Measurements from ENCODE around the gene NT5M.

NT5M gene

DNA sequence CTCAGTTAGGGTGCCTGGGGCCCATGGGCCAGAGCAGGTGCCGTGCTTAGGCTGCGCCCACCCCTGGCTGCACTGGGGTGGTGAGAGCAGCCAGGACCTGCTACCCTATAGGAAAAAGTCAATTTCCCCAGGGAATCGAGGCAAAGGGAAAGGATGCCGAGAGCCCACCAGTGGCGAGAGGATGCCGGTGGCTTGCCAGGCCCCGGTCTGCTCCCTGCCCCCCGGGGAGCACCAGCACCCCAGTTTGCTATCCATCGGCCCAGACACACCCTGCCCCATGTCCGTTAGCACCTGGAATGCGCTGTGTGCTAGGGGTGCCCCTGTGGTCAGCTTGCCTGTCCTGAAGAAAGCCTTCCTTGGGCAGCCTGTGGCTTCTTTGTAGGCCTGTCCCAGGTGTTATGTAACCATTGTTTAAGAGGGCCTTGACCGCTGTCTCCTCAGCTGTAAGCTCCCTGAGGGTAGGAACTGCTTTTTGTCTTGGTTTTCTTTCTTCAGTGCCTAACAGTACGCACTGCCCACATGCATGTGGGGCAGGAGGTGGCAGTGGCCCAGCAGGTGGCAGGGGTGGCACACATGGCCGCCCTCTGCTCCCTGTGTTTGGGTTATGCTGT, 40.8 kb downstream of the NT5M start:
- DNase-seq (ENCODE audit: low read depth in 3 of 3): no peak

DNA sequence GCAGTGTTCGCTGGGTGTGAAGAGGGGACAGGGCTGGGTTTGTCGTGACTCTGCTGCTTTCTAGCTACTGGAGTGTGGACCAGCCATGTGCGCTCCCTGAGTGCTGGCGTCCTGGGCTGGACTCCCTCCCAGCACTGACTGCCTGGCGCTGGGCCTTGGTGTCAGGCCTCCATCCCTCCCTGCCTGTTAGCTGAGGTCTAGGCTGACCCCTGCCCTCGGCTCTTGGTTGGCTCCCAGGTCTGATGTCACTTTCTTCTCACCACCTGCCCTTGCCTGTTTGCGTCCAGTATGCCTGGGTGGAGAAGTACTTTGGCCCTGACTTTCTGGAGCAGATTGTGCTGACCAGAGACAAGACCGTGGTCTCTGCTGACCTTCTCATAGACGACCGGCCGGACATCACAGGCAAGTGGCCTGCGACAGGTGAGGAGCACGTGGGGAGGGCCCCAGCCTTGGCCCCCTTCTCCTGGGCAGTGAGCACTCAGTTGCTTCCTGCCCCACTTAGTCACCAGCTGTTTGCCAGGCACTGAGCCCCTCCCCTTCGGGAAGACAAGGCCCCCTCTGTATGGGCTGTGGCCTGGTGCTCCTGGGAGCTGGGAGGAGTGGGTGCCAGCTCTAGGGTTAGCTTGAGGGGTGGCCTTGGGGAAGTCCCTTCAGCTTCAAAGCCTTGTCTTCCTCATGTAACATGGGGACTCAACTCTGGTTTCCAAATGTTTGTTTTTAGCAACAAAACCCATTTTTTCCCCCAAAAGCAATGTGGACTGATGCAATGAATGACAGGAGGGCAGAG, 41.5 kb downstream of the NT5M start:
- DNase-seq (ENCODE audit: low read depth in 3 of 3): no peak

DNA sequence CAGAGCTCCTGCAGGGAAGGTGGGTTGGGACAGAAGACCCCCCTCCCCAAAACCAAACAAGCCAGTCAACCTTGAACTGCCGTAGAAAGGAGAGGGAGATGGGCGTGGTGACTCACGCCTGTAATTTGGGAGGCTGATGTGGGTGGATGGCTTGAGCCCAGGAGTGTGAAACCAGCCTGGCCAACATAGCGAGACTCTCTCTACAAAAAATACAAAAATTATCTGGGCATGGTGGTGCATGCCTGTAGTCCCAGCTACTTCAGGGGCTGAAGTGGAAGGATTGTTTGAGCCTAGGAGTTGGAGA, 42.1 kb downstream of the NT5M start:
- no peak for DNase-seq (ENCODE audit: low read depth in 3 of 3)

DNA sequence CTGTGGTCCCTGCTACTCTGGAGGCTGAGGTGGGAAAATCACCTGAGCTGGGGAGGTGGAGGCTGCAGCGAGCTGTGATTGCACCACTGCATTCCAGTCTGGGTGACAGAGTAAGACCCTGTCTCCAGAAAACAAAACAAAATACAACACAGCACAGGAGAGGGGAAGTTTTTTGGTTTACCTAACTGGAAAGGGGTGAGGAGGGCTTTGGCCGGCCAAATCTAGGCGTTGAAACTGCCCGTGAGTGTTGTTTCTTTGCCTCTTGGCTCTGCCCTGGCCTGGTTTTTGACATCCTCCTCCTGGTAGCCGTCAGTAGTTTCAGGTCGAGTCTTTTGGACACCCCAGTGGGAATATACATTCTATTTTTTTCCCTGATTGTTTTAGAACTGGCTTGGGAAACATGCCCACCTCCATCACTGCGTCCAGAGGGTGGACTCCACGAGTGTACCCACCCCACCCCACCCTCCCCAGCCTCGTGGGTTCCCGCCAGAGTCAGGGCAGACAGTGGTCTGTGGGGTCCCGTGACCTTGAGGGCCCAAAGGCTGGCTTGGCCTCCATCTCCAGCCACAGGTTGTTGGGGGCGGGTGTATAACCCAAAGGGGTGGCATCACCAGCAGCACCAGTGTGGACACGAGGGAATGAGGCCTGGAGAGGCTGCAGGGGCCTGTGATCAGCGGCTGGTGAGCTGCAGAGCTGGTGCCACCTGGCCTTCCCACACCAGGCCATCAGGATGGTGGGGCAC, 42.7 kb downstream of the NT5M start:
- no peak for DNase-seq (ENCODE audit: low read depth in 3 of 3)

DNA sequence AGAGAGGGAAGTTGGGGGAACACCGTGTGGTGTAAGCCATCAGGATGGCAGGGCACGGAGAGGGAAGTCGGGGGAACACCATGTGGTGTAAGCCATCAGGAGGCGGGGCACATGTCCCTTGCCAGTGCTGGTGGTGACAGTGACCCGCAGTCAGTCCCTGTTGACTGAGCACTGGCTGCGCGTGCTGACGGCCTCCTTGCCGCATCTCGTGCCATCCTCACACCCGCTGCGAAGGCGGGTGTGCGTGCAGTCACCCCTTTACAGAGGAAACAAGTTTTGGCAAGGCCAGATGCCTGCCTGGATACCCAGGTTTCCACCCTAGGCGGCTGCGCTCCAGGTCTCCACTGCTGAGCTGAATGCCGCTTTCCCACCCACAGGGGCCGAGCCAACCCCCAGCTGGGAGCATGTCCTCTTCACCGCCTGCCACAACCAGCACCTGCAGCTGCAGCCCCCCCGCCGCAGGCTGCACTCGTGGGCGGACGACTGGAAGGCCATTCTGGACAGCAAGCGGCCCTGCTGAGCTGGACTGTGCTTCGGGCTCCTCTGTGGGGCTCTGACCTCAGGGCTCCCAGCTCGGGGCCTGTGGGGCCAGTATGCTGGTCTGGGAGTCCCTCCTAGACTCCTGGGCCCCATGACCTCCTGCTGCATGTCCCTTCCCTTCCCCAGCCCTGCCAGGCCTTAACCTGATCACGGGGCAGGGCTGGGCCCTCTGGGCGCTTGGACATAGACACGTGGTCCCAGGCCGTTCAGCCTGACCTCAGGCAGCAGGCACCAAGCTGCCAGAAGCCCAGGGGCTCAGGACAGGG, 43.5 kb downstream of the NT5M start:
- no peak for DNase-seq (ENCODE audit: low read depth in 3 of 3)

DNA sequence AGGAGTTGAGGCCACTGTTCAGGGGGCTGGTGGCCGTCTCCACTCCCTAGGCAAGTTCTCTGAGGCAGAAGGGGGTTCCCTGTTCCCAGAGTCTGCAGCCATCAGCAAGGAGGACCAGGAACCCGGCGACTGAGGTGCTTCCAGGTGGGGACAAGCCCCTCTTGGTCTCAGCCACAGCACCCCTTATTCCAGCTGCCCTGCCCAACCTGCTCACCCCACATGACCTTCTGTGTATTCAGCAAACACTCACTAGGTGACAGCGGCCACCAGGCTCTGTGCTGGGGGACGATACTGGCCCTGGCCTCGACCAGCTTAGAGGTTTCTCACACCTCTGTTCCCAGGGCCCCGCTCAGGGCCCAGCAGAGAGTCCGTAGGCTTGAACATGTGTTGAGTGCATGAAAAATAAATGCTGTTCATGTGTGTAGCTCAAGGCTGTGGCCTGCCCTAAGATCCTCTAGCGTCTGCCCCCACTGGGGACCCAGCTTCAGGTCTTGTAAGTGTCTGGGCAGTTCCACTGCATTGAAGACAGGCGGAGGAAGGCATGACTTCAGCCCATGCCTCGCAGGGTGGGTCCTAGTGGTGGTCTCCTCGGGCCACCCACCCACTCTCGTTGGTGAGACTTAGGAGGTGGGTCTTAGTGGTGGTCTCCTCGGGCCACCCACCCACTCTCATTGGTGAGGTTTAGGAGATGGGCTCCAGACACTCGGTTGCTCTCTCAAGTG, 44.2 kb downstream of the NT5M start:
- DNase-seq (ENCODE audit: low read depth in 3 of 3): no peak

DNA sequence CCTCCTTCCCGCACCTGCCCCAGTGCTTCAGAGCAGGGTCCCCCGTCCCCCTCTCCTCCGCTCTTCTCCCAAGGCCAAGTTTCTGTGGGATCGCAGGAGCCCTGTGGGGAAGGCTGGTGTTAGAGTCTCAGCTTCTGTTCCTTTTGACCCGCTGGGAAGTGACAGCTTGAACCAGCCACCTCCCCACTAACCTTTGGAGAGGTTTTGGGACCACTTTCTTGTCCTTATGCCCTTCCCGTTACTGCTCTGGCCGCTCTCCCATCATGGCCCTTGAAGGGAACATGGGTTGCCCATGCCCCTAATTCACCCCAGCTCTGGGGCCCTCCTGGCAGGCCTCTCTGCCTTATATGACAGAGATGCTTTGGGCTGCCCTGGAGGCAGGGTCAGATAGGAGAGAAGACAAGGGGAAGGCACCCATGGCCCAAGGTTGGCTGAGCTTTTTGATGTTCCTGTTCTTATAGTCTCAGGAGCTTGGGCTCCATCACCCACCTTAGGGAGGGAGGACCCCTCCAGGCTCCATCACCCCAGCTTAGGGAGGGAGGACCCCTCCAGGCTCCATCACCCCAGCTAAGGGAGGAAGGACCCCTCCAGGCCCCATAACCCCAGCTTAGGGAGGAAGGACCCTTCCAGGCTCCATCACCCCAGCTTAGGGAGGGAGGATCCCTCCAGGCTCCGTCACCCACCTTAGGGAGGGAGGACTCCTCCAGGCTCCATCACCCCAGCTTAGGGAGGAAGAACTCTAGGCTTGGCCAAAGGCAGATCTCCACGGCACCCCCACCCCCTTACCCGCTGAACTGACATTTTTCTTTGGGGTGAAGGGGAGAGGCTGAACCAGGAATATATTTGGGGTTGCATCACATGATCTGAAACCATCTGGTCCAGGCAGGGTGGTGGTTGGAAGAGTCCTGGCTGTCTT, 45.0 kb downstream of the NT5M start:
- DNase-seq (ENCODE audit: low read depth in 3 of 3): no peak

DNA sequence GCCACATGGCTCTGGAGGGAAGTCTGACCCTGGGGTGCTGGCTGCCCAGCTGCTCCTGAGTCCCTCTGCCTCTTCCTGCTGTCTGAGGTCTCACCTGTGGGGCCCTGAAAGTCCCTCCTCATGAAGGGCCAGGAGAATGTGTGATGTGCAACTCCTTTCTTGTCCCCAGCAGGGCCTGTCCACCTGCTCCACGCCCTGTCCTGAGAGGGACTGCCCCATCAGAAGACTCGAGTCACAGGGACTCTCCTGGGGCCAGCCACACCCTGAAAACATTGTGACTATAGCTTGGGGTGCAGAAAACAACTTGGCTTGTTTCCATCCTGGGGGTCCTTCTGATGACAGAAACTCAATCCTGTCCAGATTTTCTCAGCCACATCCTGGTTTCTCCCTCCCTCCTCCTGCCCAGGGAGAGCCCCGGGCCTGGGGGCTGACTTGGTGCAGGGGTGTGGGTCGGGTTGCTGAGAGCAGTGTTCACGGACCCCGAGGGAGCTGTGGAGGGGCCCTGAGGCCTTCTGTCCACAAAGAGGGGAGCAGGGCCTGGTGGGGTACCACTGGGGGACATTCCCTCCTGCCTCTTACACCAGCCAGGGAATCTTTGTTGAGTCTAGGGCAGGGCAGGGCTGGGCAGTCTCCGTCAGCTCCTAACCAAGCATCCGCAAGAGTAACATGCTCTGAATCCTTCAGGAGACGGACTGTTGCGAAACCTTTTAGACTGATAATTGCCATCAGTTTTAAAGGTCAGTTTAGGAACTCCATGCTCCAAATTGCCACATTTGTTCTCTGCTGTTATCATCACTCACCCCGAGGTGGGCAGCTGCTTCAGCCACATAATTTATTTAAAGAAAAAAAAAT, 45.9 kb downstream of the NT5M start:
- DNase-seq (ENCODE audit: low read depth in 3 of 3): no peak

DNA sequence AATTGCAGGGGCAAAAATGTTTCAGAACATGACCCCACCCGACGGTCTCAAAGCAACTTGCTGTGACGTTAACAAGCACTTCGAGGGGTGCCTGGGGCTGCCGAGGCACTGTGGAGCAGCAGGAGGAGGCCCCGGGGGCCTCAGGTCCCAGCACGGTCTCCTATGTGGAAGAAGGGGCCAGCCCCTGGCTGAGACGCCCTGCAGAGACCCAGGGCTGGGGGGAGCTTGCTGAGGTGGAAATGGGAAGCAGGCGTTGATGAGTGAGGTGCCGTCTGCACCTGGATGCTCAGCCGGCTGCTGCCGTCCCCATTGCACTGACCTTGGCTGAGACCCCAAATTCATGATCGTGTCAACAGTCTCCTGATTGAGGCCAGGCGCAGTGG, 46.5 kb downstream of the NT5M start:
- no peak for DNase-seq (ENCODE audit: low read depth in 3 of 3)

DNA sequence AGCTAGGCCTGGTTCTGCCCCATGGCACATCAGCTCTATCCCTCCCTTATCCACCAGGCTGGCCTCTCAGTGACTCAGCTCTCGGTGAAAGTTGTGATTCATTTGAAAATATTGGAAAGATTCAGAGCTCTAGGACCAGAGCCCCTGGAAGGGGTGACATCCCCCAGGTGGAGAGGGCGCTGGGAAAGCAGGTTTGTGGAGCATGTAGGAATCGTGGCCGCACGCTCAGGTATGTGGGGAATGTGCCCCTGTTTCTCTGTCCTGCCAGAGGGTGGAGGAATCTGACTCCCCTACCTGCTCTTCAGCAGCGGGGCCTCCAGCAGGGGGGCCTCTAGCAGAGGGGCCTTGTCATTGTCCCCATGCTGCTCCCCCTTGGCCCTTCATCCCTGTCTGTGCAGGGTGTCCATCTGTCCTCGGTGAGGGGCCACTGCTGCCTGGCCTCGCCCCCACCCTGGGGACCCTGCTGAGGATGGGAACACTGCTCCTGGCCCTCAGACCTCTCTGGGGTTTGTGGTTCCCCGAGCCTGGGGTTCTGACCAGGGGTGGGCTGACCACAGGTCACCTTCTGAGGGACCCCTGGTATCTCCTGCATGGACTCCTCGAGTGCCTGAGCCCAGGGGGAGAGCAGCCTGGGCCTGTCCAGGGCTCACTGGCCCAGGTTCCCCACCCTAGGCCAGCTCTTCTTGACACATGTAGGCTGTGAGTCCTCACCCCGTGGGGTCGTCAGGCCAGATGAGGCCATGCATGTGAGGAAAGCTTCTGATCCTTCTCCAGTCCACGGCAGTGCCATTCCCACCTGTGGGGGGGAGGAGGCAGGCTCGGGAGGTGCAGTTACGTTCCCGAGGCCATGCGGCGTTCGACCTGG, 47.5 kb downstream of the NT5M start:
- DNase-seq (ENCODE audit: low read depth in 3 of 3): no peak

DNA sequence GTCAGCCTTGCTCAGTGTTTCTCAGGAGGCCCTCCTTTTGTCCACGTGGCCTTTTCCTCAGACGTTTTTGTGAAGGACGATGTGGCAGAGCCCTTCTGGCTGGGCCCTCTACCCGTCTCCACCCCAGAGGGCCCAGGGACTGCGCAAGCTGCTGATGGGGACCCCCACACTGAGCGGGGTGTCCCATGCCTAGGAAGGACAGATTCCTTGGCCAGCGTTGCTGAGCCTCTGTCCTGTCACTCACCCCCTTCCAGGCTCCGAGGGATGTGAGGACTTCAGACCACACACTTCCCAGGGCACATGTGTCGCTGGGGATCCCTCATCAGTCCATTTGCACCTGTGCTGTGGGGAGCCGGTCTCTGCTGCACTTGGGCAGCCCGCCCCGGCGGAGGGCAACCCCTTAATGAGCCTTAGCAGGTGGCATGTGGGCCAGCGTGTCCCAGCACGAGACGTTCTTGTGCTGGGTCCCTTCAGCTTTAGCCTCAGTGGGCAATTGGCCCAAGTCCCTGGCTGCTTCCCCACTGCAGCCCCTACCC, 48.3 kb downstream of the NT5M start:
- DNase-seq (ENCODE audit: low read depth in 3 of 3): no peak

DNA sequence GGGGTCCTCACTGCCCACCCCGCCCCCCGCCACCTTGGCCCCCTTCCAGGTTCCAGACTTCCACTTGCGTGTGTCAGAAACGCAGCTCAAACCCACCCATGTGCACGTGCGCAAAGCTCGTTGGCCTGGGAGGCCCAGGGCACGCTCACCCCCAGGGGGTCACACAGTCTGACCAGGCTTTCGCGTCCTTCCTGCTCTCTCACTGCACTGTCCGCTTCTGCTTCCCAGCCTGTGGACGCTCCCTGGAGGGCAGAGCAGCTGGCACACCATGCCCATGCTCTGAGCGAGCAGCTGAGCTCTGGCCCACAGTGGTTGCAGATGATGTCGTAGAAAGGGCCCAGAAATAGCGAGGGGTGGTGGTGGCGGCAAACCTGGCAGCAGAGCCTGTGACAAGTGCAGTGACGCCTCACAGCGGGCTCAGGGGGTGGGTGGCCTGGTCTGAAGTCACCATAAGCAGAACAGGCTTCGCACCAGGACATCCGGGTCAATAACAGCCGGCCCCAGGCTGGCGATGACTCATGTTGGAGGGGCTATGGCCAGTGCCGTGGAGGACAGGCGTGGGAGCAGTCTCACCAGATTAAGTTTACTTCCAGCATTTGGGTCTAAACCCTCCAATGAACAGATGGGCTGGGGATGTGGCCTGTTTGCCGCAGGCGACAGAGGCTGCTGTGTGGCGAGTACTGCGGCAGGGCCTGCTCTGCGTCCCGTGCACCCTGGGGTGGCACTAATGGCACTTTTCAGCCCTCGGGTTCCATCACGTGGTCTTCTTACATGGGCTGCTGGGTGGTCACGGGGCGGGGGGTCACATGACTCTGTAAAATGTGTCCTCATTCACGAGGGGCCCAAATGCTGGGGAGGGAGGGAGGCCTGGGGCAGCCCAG, 49.0 kb downstream of the NT5M start:
- DNase-seq (ENCODE audit: low read depth in 3 of 3): no peak

DNA sequence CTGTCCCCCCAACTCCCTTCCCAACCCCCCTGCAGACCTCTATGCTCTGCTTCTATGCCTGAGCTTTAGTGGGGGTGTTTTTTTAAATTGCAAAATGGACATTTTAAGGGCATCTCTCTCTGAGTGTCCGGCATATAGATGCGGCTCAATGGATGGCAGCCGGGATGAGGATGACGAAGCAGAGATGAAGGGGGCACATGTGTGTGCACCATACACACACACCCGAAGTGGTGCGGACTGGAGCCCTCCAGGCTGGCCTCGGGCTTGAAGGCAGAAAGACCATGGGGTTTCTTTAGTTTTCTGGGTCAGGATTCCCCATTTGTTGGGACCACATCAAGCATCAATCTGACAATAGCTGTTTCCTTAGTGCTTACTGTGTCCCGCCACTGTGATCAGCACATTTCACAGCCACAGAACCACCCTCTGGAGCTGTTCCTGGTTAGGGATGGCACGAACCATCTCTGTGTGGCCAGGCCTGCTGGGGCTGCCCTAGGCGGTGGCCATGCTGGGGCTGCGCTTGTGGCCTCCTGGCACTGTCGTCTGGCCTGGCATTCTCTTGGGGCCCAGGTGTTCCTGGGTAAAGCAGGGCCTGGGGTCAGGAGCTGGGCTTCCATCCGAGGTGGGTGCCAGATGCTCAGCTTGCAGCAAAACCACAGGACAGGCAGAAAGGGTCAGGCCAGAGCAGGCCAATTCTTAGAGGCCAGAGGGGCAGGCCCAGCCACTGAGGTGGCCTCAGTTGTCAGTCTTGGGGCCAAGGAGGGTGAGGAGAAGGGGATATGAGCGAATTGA, 49.9 kb downstream of the NT5M start:
- DNase-seq (ENCODE audit: low read depth in 3 of 3): no peak

DNA sequence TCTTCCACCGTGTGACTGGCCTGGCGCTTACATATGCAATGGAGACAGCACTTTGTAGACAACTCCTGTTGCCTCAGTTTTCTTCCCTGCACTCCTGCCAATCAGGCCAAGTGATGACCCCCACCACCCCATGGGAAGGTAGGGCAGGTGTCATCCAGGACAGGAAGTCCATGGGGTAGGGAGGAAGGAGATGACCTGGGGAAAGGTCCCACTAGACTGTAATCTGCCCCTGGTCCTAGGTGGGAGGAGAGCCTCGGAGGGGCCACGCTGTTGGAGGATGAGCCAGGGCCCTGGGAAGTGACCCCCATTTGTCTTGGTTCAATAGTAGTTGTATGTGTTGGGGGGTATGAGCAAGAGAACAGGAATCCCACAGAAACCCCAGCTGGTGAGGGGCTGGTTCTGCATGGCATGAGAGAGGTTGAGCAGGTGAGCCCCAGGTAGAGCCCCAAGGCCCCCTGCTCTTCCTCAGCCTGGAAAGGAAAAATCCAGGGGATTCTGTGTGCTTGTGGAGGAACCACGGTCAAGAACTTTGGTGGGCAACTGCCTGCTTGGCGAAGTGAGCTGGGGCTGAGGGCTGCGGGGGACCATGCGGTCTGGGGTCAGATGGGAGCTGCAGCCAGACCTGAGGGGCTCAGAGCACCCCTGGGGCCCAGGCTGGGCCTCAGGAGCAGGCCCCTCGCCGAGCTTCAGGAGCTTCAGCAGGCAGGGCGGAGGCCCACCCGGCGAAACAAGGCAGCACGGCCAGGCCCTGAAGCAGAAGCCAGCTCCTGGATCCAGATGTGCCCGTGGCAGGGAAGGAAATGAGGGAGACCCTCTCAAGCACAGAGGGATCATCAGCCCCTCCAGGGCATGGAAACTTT, 50.7 kb downstream of the NT5M start:
- DNase-seq (ENCODE audit: low read depth in 3 of 3): no peak

DNA sequence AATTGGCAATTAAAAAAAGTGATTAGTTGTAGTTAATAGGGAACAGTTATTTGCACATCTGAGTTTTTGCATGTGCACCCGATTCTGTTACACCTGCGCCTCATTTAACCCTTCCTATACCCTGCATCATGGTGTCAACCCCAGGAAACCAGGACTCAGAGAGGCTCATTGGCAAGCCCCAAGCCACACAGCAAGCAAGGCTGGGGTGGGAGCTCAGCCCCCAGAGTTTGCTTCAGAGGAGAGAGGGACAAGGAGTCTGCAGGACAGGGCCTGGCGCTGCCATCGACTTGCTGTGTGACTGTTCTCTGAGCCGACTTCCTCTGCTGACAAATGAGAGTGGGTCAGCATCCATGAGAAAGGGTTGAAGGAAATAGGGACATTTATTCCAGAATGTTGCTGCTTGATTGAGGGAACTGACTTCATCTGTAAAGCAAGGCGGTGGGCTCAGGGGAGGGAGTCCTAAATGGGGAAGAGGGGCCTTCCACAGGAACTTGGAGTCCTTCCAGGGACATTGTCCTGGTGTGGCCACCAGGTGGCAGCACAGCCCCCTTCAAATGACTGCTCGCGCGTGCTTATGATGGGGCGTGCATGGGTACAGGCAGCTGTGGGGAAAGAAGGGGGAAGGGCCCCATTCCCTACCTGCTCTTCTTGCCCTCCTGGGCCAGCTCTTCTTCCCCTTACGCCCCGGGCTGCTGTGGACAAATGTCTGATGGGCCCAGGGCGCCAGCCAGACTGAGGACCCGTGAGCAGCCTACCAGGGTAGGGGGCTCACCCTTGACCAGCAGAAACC, 51.6 kb downstream of the NT5M start:
- peak; percentile 59 to 75 (median 62) for DNase-seq (ENCODE audit: low read depth in 3 of 3)
